ENCODE results near the gene ADAMTS3. TPM values are rescaled to one million over a fixed set of nuclear protein-coding genes. Genes with fewer than 3 reads are reported as not detected.
"Not testable (repeated sequence)": the region's sequence is repeated elsewhere in the genome, so short reads cannot be mapped to it uniquely, and the experiment has no call there.

ADAMTS3 gene
- total RNA-seq, 1 experiment from 2014 or later, result 0.39 TPM

DNA sequence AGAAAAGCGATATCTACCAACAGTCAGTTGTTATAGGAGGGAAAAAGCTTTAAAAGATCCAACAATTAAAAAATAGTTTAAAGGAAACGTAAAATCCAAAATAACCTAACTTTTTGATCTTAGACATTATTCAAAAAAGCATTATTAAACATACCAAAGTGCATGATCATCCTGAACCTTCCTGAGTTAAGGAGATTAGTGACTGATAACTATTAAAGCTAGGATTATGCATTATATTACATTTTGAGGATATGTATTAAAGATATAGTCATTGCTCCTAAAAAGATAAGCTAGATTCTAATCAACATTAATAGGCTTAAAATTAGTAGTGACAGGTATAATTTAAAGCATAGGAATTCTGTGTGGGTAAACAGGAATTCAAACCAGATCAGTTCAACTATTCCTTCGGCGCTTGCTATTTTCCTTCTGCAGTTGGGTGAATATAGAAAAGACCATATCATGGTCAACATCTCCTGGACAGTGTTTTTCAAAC lies 139.6 kb downstream of the ADAMTS3 start:
- TF ChIP-seq TCF7L2 (IDR thresholded peaks at IDR 0.05; ENCODE audit: low read depth, low read length) (no peak), SIN3A (IDR thresholded peaks at IDR 0.05; ENCODE audit: borderline replicate concordance, insufficient read depth, low read depth, low read length) (no peak), POLR2AphosphoS5 (IDR thresholded peaks at IDR 0.05; ENCODE audit: low read depth, low read length) (no peak)
- TF ChIP-seq, protein P1, sequence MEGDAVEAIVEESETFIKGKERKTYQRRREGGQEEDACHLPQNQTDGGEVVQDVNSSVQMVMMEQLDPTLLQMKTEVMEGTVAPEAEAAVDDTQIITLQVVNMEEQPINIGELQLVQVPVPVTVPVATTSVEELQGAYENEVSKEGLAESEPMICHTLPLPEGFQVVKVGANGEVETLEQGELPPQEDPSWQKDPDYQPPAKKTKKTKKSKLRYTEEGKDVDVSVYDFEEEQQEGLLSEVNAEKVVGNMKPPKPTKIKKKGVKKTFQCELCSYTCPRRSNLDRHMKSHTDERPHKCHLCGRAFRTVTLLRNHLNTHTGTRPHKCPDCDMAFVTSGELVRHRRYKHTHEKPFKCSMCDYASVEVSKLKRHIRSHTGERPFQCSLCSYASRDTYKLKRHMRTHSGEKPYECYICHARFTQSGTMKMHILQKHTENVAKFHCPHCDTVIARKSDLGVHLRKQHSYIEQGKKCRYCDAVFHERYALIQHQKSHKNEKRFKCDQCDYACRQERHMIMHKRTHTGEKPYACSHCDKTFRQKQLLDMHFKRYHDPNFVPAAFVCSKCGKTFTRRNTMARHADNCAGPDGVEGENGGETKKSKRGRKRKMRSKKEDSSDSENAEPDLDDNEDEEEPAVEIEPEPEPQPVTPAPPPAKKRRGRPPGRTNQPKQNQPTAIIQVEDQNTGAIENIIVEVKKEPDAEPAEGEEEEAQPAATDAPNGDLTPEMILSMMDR (IDR thresholded peaks at IDR 0.05), result no peak
- TF ChIP-seq, protein P2, sequence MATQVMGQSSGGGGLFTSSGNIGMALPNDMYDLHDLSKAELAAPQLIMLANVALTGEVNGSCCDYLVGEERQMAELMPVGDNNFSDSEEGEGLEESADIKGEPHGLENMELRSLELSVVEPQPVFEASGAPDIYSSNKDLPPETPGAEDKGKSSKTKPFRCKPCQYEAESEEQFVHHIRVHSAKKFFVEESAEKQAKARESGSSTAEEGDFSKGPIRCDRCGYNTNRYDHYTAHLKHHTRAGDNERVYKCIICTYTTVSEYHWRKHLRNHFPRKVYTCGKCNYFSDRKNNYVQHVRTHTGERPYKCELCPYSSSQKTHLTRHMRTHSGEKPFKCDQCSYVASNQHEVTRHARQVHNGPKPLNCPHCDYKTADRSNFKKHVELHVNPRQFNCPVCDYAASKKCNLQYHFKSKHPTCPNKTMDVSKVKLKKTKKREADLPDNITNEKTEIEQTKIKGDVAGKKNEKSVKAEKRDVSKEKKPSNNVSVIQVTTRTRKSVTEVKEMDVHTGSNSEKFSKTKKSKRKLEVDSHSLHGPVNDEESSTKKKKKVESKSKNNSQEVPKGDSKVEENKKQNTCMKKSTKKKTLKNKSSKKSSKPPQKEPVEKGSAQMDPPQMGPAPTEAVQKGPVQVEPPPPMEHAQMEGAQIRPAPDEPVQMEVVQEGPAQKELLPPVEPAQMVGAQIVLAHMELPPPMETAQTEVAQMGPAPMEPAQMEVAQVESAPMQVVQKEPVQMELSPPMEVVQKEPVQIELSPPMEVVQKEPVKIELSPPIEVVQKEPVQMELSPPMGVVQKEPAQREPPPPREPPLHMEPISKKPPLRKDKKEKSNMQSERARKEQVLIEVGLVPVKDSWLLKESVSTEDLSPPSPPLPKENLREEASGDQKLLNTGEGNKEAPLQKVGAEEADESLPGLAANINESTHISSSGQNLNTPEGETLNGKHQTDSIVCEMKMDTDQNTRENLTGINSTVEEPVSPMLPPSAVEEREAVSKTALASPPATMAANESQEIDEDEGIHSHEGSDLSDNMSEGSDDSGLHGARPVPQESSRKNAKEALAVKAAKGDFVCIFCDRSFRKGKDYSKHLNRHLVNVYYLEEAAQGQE (IDR thresholded peaks at IDR 0.05; ENCODE audit: insufficient read depth in 1 of 2, low read depth in 2 of 2, low read length in 1 of 2), result no peak
- Histone ChIP-seq H3K4me3 (ENCODE audit: low read depth in 2 of 2, low read length in 2 of 2) (no peak overlapping the region), H3K27ac (ENCODE audit: low read length) (no peak overlapping the region), H3K36me3 (ENCODE audit: control insufficient read depth, insufficient read depth, low read length) (no peaks in the 10 kb centered on the region), H3K4me1 (ENCODE audit: control insufficient read depth, insufficient read depth, low read length) (no peaks in the 10 kb centered on the region), H3K27me3 (ENCODE audit: control insufficient read depth, insufficient read depth, low read length) (no peaks in the 10 kb centered on the region), H3K9me3 (ENCODE audit: control insufficient read depth, insufficient read depth, low read depth, low read length) (no peaks in the 10 kb centered on the region)
- CTCF ChIA-PET, result no interaction called here
- POLR2A ChIA-PET, result interaction anchor here (0.7 kb wide), 1 partner anchor 103 kb away, joined by 3 read pairs; no protein-coding TSS in a partner anchor
- ATAC-seq (no peak), DNase-seq (ENCODE audit: low read depth, low spot score) (no peak)
- intact Hi-C loops (cut with micrococcal nuclease; ENCODE audit: unreplicated experiment), result no loop called here
- BruUV-seq (replicated peaks), result no TSS peak
- in situ Hi-C loops (cut with HindIII; ENCODE audit: low pct_unique_long_range_greater_than_20kb, low sequenced_read_pairs), result no loop called here

DNA sequence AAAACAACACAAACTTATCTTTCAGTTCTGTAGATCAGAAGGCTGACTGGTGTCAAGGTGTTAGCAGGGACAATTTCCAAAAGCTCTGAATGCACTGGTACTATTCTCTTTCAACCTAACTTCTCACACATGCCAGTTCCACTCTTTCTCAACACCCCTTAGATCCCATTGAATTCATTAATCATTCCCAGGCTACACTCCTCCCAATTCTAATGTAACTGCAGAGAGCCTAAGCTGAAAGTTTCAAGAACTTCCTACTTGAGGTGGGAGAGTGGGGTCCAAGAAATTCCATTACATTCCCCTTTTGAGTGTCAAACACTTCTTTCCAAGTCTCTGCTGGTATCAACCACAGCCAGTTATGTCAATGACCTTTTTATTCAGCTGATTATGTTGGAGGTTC lies 142.0 kb downstream of the ADAMTS3 start:
- H3K27me3 ChIP-seq (ENCODE audit: control insufficient read depth, insufficient read depth, low read length), result no peaks in the 10 kb centered on the region
- H3K4me3 ChIP-seq (ENCODE audit: low read depth in 2 of 2, low read length in 2 of 2), result no peak overlapping the region
- no TSS peak for BruUV-seq (replicated peaks)
- TF ChIP-seq, protein P1 (IDR thresholded peaks at IDR 0.05), result no peak
- no peak for TF ChIP-seq SIN3A (IDR thresholded peaks at IDR 0.05; ENCODE audit: borderline replicate concordance, insufficient read depth, low read depth, low read length)
- TF ChIP-seq, protein P2 (IDR thresholded peaks at IDR 0.05; ENCODE audit: insufficient read depth in 1 of 2, low read depth in 2 of 2, low read length in 1 of 2), result no peak
- no peak for TF ChIP-seq TCF7L2 (IDR thresholded peaks at IDR 0.05; ENCODE audit: low read depth, low read length)
- TF ChIP-seq POLR2AphosphoS5 (IDR thresholded peaks at IDR 0.05; ENCODE audit: low read depth, low read length), result no peak
- POLR2A ChIA-PET, result no interaction called here
- ATAC-seq (no peak), DNase-seq (ENCODE audit: low read depth, low spot score) (no peak)
- no peaks in the 10 kb centered on the region for H3K36me3 ChIP-seq (ENCODE audit: control insufficient read depth, insufficient read depth, low read length)
- intact Hi-C loops (cut with micrococcal nuclease; ENCODE audit: unreplicated experiment), result no loop called here
- H3K27ac ChIP-seq (ENCODE audit: low read length), result no peak overlapping the region
- CTCF ChIA-PET, result no interaction called here
- no peaks in the 10 kb centered on the region for H3K4me1 ChIP-seq (ENCODE audit: control insufficient read depth, insufficient read depth, low read length)
- H3K9me3 ChIP-seq (ENCODE audit: control insufficient read depth, insufficient read depth, low read depth, low read length), result no peaks in the 10 kb centered on the region
- in situ Hi-C loops (cut with HindIII; ENCODE audit: low pct_unique_long_range_greater_than_20kb, low sequenced_read_pairs), result no loop called here

DNA sequence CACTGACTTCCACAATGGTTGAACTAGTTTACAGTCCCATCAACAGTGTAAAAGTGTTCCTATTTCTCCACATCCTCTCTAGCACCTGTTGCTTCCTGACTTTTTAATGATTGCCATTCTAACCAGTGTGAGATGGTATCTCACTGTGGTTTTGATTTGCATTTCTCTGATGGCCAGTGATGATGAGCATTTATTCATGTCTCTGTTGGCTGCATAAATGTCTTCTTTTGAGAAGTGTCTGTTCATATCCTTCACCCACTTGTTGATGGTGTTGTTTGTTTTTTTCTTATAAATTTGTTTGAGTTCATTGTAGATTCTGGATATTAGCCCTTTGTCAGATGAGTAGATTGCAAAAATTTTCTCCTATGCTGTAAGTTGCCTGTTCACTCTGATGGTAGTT lies 143.1 kb downstream of the ADAMTS3 start:
- H3K4me3 ChIP-seq (ENCODE audit: low read depth in 2 of 2, low read length in 2 of 2); H3K9me3 ChIP-seq (ENCODE audit: control insufficient read depth, insufficient read depth, low read depth, low read length); in situ Hi-C loops (cut with HindIII; ENCODE audit: low pct_unique_long_range_greater_than_20kb, low sequenced_read_pairs); intact Hi-C loops (cut with micrococcal nuclease; ENCODE audit: unreplicated experiment); DNase-seq (ENCODE audit: low read depth, low spot score); H3K27me3 ChIP-seq (ENCODE audit: control insufficient read depth, insufficient read depth, low read length); POLR2A ChIA-PET; ATAC-seq; BruUV-seq (replicated peaks); H3K4me1 ChIP-seq (ENCODE audit: control insufficient read depth, insufficient read depth, low read length); H3K27ac ChIP-seq (ENCODE audit: low read length); CTCF ChIA-PET; H3K36me3 ChIP-seq (ENCODE audit: control insufficient read depth, insufficient read depth, low read length): not testable (repeated sequence)

Measured in Panc1 (cell line).